Activated T-helper 2 cell treated with anti-CD3 and anti-CD28 coated beads, Interferon-gamma antibody, Interleukin-2, Interleukin-4, amounts not matched to agents 10 μg/mL and 5 μg/mL and 100 μg/mL, durations not matched to agents 14 hours and 24 hours and 36 hours (primary cell): ENCODE results near the gene MMD. TPM values are rescaled to one million over a fixed set of nuclear protein-coding genes. Genes with fewer than 3 reads are reported as not detected.

Experiments
- DNase-seq: peaks from one replicate; pipeline ENCODE4 v3.0.0; 2021; ENCODE audit warnings: low spot score
- H3K27ac Mint-ChIP-seq: one replicate; pipeline ENCODE4 v1.8.0; 2021; ENCODE audit warnings: mixed read lengths
- H3K27me3 Mint-ChIP-seq: one replicate; pipeline ENCODE4 v1.8.0; 2021; ENCODE audit warnings: low read depth, mixed read lengths
- H3K36me3 Mint-ChIP-seq: one replicate; pipeline ENCODE4 v1.8.0; 2021; ENCODE audit warnings: low read depth, mixed read lengths
- H3K4me1 Mint-ChIP-seq: one replicate; pipeline ENCODE4 v1.8.0; 2021; ENCODE audit warnings: low read depth, mixed read lengths
- H3K4me3 Mint-ChIP-seq: one replicate; pipeline ENCODE4 v1.8.0; 2021; ENCODE audit warnings: low read depth, mild to moderate bottlenecking, moderate library complexity, mixed read lengths
- H3K9me3 Mint-ChIP-seq: one replicate; pipeline ENCODE4 v1.8.0; 2021; ENCODE audit warnings: mixed read lengths
- intact Hi-C: fragments of 100-400 bp; cut with micrococcal nuclease; formaldehyde crosslinking; loops from one replicate; pipeline ENCODE4 v1.15.1; 2023
- total RNA-seq: library from RNA; stranded (reverse); gene quantifications from 2 replicates; pipeline ENCODE4 v1.2.3, GENCODE V29; 2022

Gene MMD
- total RNA-seq, 1 donor from 2014 or later = 30.1 TPM

GRCh38 chr17:55366020-55366481, 55.6 kb downstream of the MMD start:
- intact Hi-C loops = no loop called here
- no peak for DNase-seq
- Mint-ChIP-seq H3K36me3 (peaks cover 3% of the 10 kb centered on the region), H3K4me3 (no peak overlapping the region), H3K4me1 (peaks cover 3% of the 10 kb centered on the region), H3K9me3 (peaks cover 8% of the 10 kb centered on the region), H3K27me3 (peaks cover 23% of the 10 kb centered on the region), H3K27ac (no peak overlapping the region)

- no peak for DNase-seq
- Mint-ChIP-seq H3K9me3 (peaks cover 10% of the 10 kb centered on the region), H3K36me3 (peaks cover 5% of the 10 kb centered on the region), H3K27me3 (peaks cover 30% of the 10 kb centered on the region), H3K27ac (no peak overlapping the region), H3K4me3 (no peak overlapping the region), H3K4me1 (no peaks in the 10 kb centered on the region)
- intact Hi-C loops = no loop called here
Observed at GRCh38 chr17:55363033-55363432, 58.6 kb downstream of the MMD start.

- H3K27me3 Mint-ChIP-seq = peaks cover 26% of the 10 kb centered on the region
- DNase-seq = no peak
- H3K27ac Mint-ChIP-seq = no peak overlapping the region
- no peak overlapping the region for H3K4me3 Mint-ChIP-seq
- intact Hi-C loops = no loop called here
- peaks cover 5% of the 10 kb centered on the region for H3K36me3 Mint-ChIP-seq
- peaks cover 2% of the 10 kb centered on the region for H3K4me1 Mint-ChIP-seq
- H3K9me3 Mint-ChIP-seq = peaks cover 10% of the 10 kb centered on the region
Observed at GRCh38 chr17:55360971-55361370, 60.7 kb downstream of the MMD start.

GRCh38 chr17:55356434-55357328, 65.0 kb downstream of the MMD start:
- Mint-ChIP-seq H3K4me1 (peaks cover 6% of the 10 kb centered on the region), H3K27me3 (peaks cover 29% of the 10 kb centered on the region), H3K36me3 (peaks cover 5% of the 10 kb centered on the region)

GRCh38 chr17:55354941-55355340, 66.7 kb downstream of the MMD start:
- H3K9me3 Mint-ChIP-seq = no peaks in the 10 kb centered on the region
- no peak for DNase-seq
- intact Hi-C loops = loop anchor here (5.0 to 10.0 kb wide), 2 partner anchors 157 to 320 kb away; partner anchors contain the start of gene SMIM36
- no peak overlapping the region for H3K4me3 Mint-ChIP-seq
- no peaks in the 10 kb centered on the region for H3K36me3 Mint-ChIP-seq
- peaks cover 14% of the 10 kb centered on the region for H3K4me1 Mint-ChIP-seq
- H3K27me3 Mint-ChIP-seq = peaks cover 20% of the 10 kb centered on the region
- H3K27ac Mint-ChIP-seq = no peak overlapping the region

More at GRCh38 chr17:55356434-55357328, 65.0 kb downstream of the MMD start:
- intact Hi-C loops = loop anchor here (2.0 to 10.0 kb wide), 3 partner anchors 156 to 364 kb away; partner anchors contain the start of gene SMIM36
- no peak overlapping the region for H3K27ac Mint-ChIP-seq
- H3K9me3 Mint-ChIP-seq = peaks cover 10% of the 10 kb centered on the region
- DNase-seq = peak; percentile 65
- H3K4me3 Mint-ChIP-seq = no peak overlapping the region

- Mint-ChIP-seq H3K36me3 (no peaks in the 10 kb centered on the region), H3K9me3 (no peaks in the 10 kb centered on the region), H3K4me3 (no peak overlapping the region), H3K4me1 (peaks cover 22% of the 10 kb centered on the region), H3K27me3 (peaks cover 19% of the 10 kb centered on the region), H3K27ac (no peak overlapping the region)
- intact Hi-C loops = loop anchor here (10.0 kb wide), 1 partner anchor 319 kb away; no protein-coding TSS in a partner anchor
- no peak for DNase-seq
Observed at GRCh38 chr17:55354010-55354409, 67.6 kb downstream of the MMD start.

- DNase-seq = no peak
- Mint-ChIP-seq H3K4me1 (peaks cover 42% of the 10 kb centered on the region), H3K4me3 (no peak overlapping the region), H3K27ac (no peak overlapping the region), H3K9me3 (peaks cover 8% of the 10 kb centered on the region), H3K36me3 (peaks cover 10% of the 10 kb centered on the region), H3K27me3 (peaks cover 12% of the 10 kb centered on the region)
- intact Hi-C loops = loop anchor here (10.0 kb wide), 1 partner anchor 316 kb away; no protein-coding TSS in a partner anchor
Observed at GRCh38 chr17:55351226-55351625, 70.4 kb downstream of the MMD start.

- no peak overlapping the region for H3K27ac Mint-ChIP-seq
- no peak overlapping the region for H3K4me3 Mint-ChIP-seq
- no peak for DNase-seq
- H3K36me3 Mint-ChIP-seq = peaks cover 11% of the 10 kb centered on the region
- H3K27me3 Mint-ChIP-seq = peaks cover 12% of the 10 kb centered on the region
- H3K9me3 Mint-ChIP-seq = peaks cover 8% of the 10 kb centered on the region
- peaks cover 42% of the 10 kb centered on the region for H3K4me1 Mint-ChIP-seq
- intact Hi-C loops = loop anchor here (10.0 kb wide), 1 partner anchor 316 kb away; no protein-coding TSS in a partner anchor
Observed at GRCh38 chr17:55350825-55351205, 70.8 kb downstream of the MMD start.

GRCh38 chr17:55348749-55349354, 72.8 kb downstream of the MMD start:
- intact Hi-C loops = loop anchor here (2.0 to 5.0 kb wide), 4 partner anchors 72 to 382 kb away; partner anchors contain the start of genes COX11, MMD and STXBP4
- H3K36me3 Mint-ChIP-seq = peaks cover 16% of the 10 kb centered on the region
- peaks cover 58% of the 10 kb centered on the region for H3K4me1 Mint-ChIP-seq
- DNase-seq = peak; percentile 28
- H3K4me3 Mint-ChIP-seq = no peak overlapping the region
- peaks cover 2% of the 10 kb centered on the region for H3K27me3 Mint-ChIP-seq
- no peak overlapping the region for H3K27ac Mint-ChIP-seq
- peaks cover 14% of the 10 kb centered on the region for H3K9me3 Mint-ChIP-seq

- no peak for DNase-seq
- H3K27me3 Mint-ChIP-seq = no peaks in the 10 kb centered on the region
- H3K4me1 Mint-ChIP-seq = peaks cover 71% of the 10 kb centered on the region
- intact Hi-C loops = loop anchor here (5.0 kb wide), 1 partner anchor 380 kb away; the partner anchor contains the start of genes COX11 and STXBP4
- H3K27ac Mint-ChIP-seq = no peak overlapping the region
- H3K36me3 Mint-ChIP-seq = peaks cover 16% of the 10 kb centered on the region
- no peak overlapping the region for H3K4me3 Mint-ChIP-seq
- peaks cover 14% of the 10 kb centered on the region for H3K9me3 Mint-ChIP-seq
Observed at GRCh38 chr17:55347341-55347740, 74.3 kb downstream of the MMD start.

- Mint-ChIP-seq H3K4me3 (no peak overlapping the region), H3K9me3 (peaks cover 14% of the 10 kb centered on the region), H3K27me3 (no peaks in the 10 kb centered on the region), H3K4me1 (peaks cover 74% of the 10 kb centered on the region), H3K36me3 (peaks cover 16% of the 10 kb centered on the region), H3K27ac (peak overlapping the region; percentile 36)
- no peak for DNase-seq
- intact Hi-C loops = loop anchor here (5.0 kb wide), 1 partner anchor 379 kb away; the partner anchor contains the start of genes COX11 and STXBP4
Observed at GRCh38 chr17:55346658-55347057, 75.0 kb downstream of the MMD start.

- H3K4me3 Mint-ChIP-seq = no peak overlapping the region
Observed at GRCh38 chr17:55345132-55345531, 76.5 kb downstream of the MMD start.

More at GRCh38 chr17:55345132-55345531, 76.5 kb downstream of the MMD start:
- DNase-seq = no peak
- Mint-ChIP-seq H3K4me1 (peaks cover 78% of the 10 kb centered on the region), H3K36me3 (peaks cover 16% of the 10 kb centered on the region), H3K27ac (peak overlapping the region; percentile 71), H3K27me3 (peaks cover under 1% of the 10 kb centered on the region), H3K9me3 (peaks cover 14% of the 10 kb centered on the region)
- intact Hi-C loops = loop anchor here (2.0 to 5.0 kb wide), 2 partner anchors 80 to 378 kb away; partner anchors contain the start of genes COX11, HLF and STXBP4
